GM12892 (cell line): Measurements from ENCODE around the gene SECTM1.

Source experiments
- DNase-seq: peaks from one replicate; pipeline ENCODE4 v3.0.0; 2011; ENCODE audit not compliant: insufficient read length
- FAIRE-seq: peaks from 2 replicates; lab custom pipeline; 2011; peaks lifted over from hg19 to GRCh38; lab: Jason Lieb, UNC
- POLR2A ChIP-seq: IDR thresholded peaks from 2 replicates; pipeline ENCODE4 v1.6.1; 2011; ENCODE audit warnings: low read depth, low read length, control low read depth
- POLR2AphosphoS5 ChIP-seq: IDR thresholded peaks from 2 replicates; pipeline ENCODE4 v1.6.1; 2011; ENCODE audit warnings: low read depth, low read length, control low read depth
- TAF1 ChIP-seq: IDR thresholded peaks from 2 replicates; pipeline ENCODE4 v1.6.1; 2011; ENCODE audit warnings: low read depth, mild to moderate bottlenecking, control low read depth, low read length, borderline replicate concordance

Gene SECTM1

GRCh38 chr17:82320140-82320840 is 13.3 kb downstream of the SECTM1 start:
- TF ChIP-seq POLR2AphosphoS5 (no peak), TAF1 (no peak), POLR2A (no peak)
- FAIRE-seq (no peak), DNase-seq (no peak)

- DNase-seq (no peak), FAIRE-seq (no peak)
- TF ChIP-seq TAF1 = no peak
These were observed 13.9 kb downstream of the SECTM1 start for GRCh38 chr17:82319619-82320062.

- DNase-seq (no peak), FAIRE-seq (no peak)
These were observed 14.6 kb downstream of the SECTM1 start for GRCh38 chr17:82318772-82319606.

GRCh38 chr17:82318169-82318498 is 15.4 kb downstream of the SECTM1 start:
- TF ChIP-seq TAF1 (no peak), POLR2AphosphoS5 (no peak), POLR2A (no peak)
- FAIRE-seq (no peak), DNase-seq (no peak)

More at GRCh38 chr17:82318772-82319606, 14.6 kb downstream of the SECTM1 start:
- TF ChIP-seq POLR2AphosphoS5 = no peak
- no peak for TF ChIP-seq TAF1
- TF ChIP-seq POLR2A = no peak

GRCh38 chr17:82317394-82318168 is 16.0 kb downstream of the SECTM1 start, which contains the start of gene CD7:
Gene CD7 (minus strand): TSS chr17:82317608. CDS start chr17:82317495, 113 bp downstream.
- TF ChIP-seq POLR2AphosphoS5 (no peak), POLR2A (no peak), TAF1 (no peak)
- FAIRE-seq (no peak), DNase-seq (no peak)

- DNase-seq = no peak
- FAIRE-seq = no peak
These were observed 16.7 kb downstream of the SECTM1 start for GRCh38 chr17:82316651-82317393.

GRCh38 chr17:82315703-82316358 is 17.7 kb downstream of the SECTM1 start:
- TF ChIP-seq POLR2AphosphoS5 = no peak
- no peak for TF ChIP-seq TAF1
- no peak for TF ChIP-seq POLR2A
- DNase-seq (no peak), FAIRE-seq (no peak)

More at GRCh38 chr17:82316651-82317393, 16.7 kb downstream of the SECTM1 start:
- TF ChIP-seq POLR2A = no peak
- TF ChIP-seq TAF1 = no peak
- no peak for TF ChIP-seq POLR2AphosphoS5

GRCh38 chr17:82314727-82315605 is 18.6 kb downstream of the SECTM1 start:
- DNase-seq = no peak
- TF ChIP-seq POLR2A (no peak), TAF1 (no peak), POLR2AphosphoS5 (no peak)
- no peak for FAIRE-seq

- DNase-seq (peak; percentile 38), FAIRE-seq (no peak)
- TF ChIP-seq TAF1 = no peak
- TF ChIP-seq POLR2A = no peak
- no peak for TF ChIP-seq POLR2AphosphoS5
These were observed 19.4 kb downstream of the SECTM1 start for GRCh38 chr17:82314012-82314726.
